Measurements from ENCODE around the gene A2ML1.

Gene A2ML1

GRCh38 chr12:8816448-8817050, 5.9 kb upstream of the A2ML1 start (continued):
- TF ChIP-seq PPARA (CRISPR knock-in tag; IDR thresholded peaks at IDR 0.05; ENCODE audit: borderline replicate concordance) (no peak), ZNF565 (CRISPR knock-in tag; conservative IDR thresholded peaks at IDR 0.05; ENCODE audit: low read depth) (no peak), ZFP3 (CRISPR knock-in tag; IDR thresholded peaks at IDR 0.05) (no peak), CREB5 (CRISPR knock-in tag; IDR thresholded peaks at IDR 0.05; ENCODE audit: low read depth) (no peak)
- TF ChIP-seq, protein P1, sequence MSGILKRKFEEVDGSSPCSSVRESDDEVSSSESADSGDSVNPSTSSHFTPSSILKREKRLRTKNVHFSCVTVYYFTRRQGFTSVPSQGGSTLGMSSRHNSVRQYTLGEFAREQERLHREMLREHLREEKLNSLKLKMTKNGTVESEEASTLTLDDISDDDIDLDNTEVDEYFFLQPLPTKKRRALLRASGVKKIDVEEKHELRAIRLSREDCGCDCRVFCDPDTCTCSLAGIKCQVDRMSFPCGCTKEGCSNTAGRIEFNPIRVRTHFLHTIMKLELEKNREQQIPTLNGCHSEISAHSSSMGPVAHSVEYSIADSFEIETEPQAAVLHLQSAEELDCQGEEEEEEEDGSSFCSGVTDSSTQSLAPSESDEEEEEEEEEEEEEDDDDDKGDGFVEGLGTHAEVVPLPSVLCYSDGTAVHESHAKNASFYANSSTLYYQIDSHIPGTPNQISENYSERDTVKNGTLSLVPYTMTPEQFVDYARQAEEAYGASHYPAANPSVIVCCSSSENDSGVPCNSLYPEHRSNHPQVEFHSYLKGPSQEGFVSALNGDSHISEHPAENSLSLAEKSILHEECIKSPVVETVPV (CRISPR knock-in tag; IDR thresholded peaks at IDR 0.05) = no peak

DNA sequence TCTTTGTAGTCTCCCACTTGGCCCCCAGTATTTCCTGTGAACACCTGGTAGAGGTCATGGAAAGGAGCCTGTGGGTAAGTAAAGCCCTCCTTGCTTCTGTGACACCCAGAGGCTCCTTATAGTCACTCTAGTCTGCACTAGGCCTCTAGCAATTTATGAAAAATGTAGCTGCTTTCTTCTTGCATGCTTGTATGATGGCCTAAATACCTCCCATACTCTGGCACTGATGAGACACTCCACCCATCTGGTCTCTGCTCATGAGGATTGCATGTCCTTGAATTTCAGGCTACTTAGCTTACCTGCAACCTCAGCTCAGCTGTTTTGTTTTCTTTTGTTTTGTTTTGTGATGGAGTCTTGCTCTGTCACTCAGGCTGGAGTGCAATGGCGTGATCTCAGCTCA, 4.6 kb upstream of the A2ML1 start:
- no peak for ATAC-seq
- TF ChIP-seq, protein P2, sequence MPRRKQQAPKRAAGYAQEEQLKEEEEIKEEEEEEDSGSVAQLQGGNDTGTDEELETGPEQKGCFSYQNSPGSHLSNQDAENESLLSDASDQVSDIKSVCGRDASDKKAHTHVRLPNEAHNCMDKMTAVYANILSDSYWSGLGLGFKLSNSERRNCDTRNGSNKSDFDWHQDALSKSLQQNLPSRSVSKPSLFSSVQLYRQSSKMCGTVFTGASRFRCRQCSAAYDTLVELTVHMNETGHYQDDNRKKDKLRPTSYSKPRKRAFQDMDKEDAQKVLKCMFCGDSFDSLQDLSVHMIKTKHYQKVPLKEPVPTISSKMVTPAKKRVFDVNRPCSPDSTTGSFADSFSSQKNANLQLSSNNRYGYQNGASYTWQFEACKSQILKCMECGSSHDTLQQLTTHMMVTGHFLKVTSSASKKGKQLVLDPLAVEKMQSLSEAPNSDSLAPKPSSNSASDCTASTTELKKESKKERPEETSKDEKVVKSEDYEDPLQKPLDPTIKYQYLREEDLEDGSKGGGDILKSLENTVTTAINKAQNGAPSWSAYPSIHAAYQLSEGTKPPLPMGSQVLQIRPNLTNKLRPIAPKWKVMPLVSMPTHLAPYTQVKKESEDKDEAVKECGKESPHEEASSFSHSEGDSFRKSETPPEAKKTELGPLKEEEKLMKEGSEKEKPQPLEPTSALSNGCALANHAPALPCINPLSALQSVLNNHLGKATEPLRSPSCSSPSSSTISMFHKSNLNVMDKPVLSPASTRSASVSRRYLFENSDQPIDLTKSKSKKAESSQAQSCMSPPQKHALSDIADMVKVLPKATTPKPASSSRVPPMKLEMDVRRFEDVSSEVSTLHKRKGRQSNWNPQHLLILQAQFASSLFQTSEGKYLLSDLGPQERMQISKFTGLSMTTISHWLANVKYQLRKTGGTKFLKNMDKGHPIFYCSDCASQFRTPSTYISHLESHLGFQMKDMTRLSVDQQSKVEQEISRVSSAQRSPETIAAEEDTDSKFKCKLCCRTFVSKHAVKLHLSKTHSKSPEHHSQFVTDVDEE (CRISPR knock-in tag; IDR thresholded peaks at IDR 0.05) = no peak
- TF ChIP-seq SNAI2 (CRISPR knock-in tag; IDR thresholded peaks at IDR 0.05) (no peak), POU6F1 (CRISPR knock-in tag; IDR thresholded peaks at IDR 0.05; ENCODE audit: borderline replicate concordance, low read depth) (no peak), ZFP30 (CRISPR knock-in tag; IDR thresholded peaks at IDR 0.05) (no peak), TCF4 (CRISPR knock-in tag; IDR thresholded peaks at IDR 0.05; ENCODE audit: borderline replicate concordance) (no peak), ESRRG (CRISPR knock-in tag; IDR thresholded peaks at IDR 0.05) (no peak), ZC3H10 (CRISPR knock-in tag; IDR thresholded peaks at IDR 0.05) (no peak), ZFP3 (CRISPR knock-in tag; IDR thresholded peaks at IDR 0.05) (no peak), CREB5 (CRISPR knock-in tag; IDR thresholded peaks at IDR 0.05; ENCODE audit: low read depth) (no peak), ZNF8 (CRISPR knock-in tag; IDR thresholded peaks at IDR 0.05) (no peak), RARB (CRISPR knock-in tag; IDR thresholded peaks at IDR 0.05) (no peak), CSDC2 (CRISPR knock-in tag; IDR thresholded peaks at IDR 0.05) (no peak)
- TF ChIP-seq, protein P1 (CRISPR knock-in tag; IDR thresholded peaks at IDR 0.05) = no peak

GRCh38 chr12:8818526-8818925, 3.9 kb upstream of the A2ML1 start:
- ATAC-seq = no peak
- no peak for TF ChIP-seq GLIS3 (CRISPR knock-in tag; IDR thresholded peaks at IDR 0.05)
- TF ChIP-seq SNAI2 (CRISPR knock-in tag; IDR thresholded peaks at IDR 0.05) = no peak
- TF ChIP-seq TCF4 (CRISPR knock-in tag; IDR thresholded peaks at IDR 0.05; ENCODE audit: borderline replicate concordance) = no peak
- no peak for TF ChIP-seq CREB5 (CRISPR knock-in tag; IDR thresholded peaks at IDR 0.05; ENCODE audit: low read depth)
- no peak for TF ChIP-seq PPARA (CRISPR knock-in tag; IDR thresholded peaks at IDR 0.05; ENCODE audit: borderline replicate concordance)
- no peak for TF ChIP-seq CSDC2 (CRISPR knock-in tag; IDR thresholded peaks at IDR 0.05)
- no peak for TF ChIP-seq RARB (CRISPR knock-in tag; IDR thresholded peaks at IDR 0.05)
- TF ChIP-seq ZFP30 (CRISPR knock-in tag; IDR thresholded peaks at IDR 0.05) = no peak
- no peak for TF ChIP-seq ESRRG (CRISPR knock-in tag; IDR thresholded peaks at IDR 0.05)
- TF ChIP-seq, protein P3, sequence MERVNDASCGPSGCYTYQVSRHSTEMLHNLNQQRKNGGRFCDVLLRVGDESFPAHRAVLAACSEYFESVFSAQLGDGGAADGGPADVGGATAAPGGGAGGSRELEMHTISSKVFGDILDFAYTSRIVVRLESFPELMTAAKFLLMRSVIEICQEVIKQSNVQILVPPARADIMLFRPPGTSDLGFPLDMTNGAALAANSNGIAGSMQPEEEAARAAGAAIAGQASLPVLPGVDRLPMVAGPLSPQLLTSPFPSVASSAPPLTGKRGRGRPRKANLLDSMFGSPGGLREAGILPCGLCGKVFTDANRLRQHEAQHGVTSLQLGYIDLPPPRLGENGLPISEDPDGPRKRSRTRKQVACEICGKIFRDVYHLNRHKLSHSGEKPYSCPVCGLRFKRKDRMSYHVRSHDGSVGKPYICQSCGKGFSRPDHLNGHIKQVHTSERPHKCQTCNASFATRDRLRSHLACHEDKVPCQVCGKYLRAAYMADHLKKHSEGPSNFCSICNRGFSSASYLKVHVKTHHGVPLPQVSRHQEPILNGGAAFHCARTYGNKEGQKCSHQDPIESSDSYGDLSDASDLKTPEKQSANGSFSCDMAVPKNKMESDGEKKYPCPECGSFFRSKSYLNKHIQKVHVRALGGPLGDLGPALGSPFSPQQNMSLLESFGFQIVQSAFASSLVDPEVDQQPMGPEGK (CRISPR knock-in tag; IDR thresholded peaks at IDR 0.05; ENCODE audit: borderline replicate concordance) = no peak
- no peak for TF ChIP-seq OSR1 (CRISPR knock-in tag; IDR thresholded peaks at IDR 0.05)
- no peak for TF ChIP-seq TOX (CRISPR knock-in tag; IDR thresholded peaks at IDR 0.05; ENCODE audit: borderline replicate concordance)
- TF ChIP-seq, protein P2 (CRISPR knock-in tag; IDR thresholded peaks at IDR 0.05) = no peak

Data from SK-N-SH treated with all-trans-retinoic acid at 6 μM for 48 hours (cell line).